ENCODE measurements around the gene C17orf107. TPM values are rescaled to one million over a fixed set of nuclear protein-coding genes. Genes with fewer than 3 reads are reported as not detected.

The C17orf107 gene
- total and polyA plus RNA-seq, 9 of the 15 experiments (the other 6 are each of a cell fraction or from before 2014, with no cell fraction given), result 0.05 to 0.29 (median 0.07) TPM; not detected in 4

DNA sequence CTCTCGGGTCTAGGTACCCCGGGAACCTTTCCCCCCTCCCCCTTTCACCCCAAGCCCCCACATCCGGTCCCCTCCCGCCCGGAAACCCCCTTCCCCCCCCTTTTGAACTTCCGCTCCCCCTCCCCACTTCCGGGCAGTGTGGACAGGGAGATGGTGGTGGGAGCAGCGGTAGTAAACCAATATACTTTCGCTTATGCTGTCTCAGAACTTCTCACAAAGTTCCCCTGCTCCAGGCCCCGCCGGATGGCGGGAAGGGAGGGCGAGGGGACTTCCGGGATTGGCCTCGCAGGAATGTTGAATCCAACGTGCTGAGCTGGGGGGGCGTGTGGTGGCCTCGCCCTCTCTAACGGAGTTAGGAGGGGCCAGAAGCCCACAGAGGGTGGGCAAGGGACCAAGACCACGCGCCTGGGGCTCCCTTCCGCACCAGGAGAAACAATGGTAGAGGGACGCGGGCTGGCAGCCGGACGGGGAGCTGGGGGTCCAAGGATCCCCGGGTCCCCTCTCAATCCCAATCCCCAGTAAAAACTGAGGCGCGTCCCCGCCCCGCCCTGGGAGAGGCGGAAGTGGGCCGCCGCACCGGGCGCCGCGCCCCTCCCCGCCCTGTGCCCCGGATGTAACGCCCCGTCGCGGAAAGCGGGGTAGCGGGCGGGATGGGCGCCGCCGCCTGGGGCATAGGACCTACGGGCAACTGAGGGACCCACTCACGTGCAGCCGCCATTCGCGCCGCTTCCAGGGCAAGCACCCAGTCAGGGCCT lies 48.3 kb downstream of the C17orf107 start (continued):
- 0 out of 2 replicates have a peak, but pooled peaks have one; percentile 12 for TF ChIP-seq EGR1 (conservative IDR thresholded peaks at IDR 0.05)
- TF ChIP-seq ZNF347 (CRISPR knock-in tag; IDR thresholded peaks at IDR 0.05; ENCODE audit: low read depth), result no peak
- TF ChIP-seq NR1H2 (CRISPR knock-in tag; IDR thresholded peaks at IDR 0.05), result no peak
- TF ChIP-seq, protein P1, sequence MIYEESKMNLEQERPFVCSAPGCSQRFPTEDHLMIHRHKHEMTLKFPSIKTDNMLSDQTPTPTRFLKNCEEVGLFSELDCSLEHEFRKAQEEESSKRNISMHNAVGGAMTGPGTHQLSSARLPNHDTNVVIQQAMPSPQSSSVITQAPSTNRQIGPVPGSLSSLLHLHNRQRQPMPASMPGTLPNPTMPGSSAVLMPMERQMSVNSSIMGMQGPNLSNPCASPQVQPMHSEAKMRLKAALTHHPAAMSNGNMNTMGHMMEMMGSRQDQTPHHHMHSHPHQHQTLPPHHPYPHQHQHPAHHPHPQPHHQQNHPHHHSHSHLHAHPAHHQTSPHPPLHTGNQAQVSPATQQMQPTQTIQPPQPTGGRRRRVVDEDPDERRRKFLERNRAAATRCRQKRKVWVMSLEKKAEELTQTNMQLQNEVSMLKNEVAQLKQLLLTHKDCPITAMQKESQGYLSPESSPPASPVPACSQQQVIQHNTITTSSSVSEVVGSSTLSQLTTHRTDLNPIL (CRISPR knock-in tag; IDR thresholded peaks at IDR 0.05), result no peak
- 0 out of 2 replicates have a peak, but pooled peaks have one; percentile 42 for TF ChIP-seq KAT7 (CRISPR knock-in tag; IDR thresholded peaks at IDR 0.05; ENCODE audit: borderline replicate concordance)
- TF ChIP-seq SRSF3 (IDR thresholded peaks at IDR 0.05; ENCODE audit: insufficient read depth, low read length), result 0 out of 2 replicates have a peak, but pooled peaks have one; percentile 65
- TF ChIP-seq KDM1A (IDR thresholded peaks at IDR 0.05), result no peak
- no peak for TF ChIP-seq ZFPM2 (CRISPR knock-in tag; IDR thresholded peaks at IDR 0.05)
- peak; percentile 65 for TF ChIP-seq ETV1 (tag; conservative IDR thresholded peaks at IDR 0.05; ENCODE audit: low read depth)
- no peak for TF ChIP-seq MYBL2 (IDR thresholded peaks at IDR 0.05; ENCODE audit: low read depth)
- TF ChIP-seq MYBL2 (CRISPR knock-in tag; IDR thresholded peaks at IDR 0.05; ENCODE audit: borderline replicate concordance), result no peak
- TF ChIP-seq ZNF354B (CRISPR knock-in tag; IDR thresholded peaks at IDR 0.05), result no peak
- TF ChIP-seq, protein P2, sequence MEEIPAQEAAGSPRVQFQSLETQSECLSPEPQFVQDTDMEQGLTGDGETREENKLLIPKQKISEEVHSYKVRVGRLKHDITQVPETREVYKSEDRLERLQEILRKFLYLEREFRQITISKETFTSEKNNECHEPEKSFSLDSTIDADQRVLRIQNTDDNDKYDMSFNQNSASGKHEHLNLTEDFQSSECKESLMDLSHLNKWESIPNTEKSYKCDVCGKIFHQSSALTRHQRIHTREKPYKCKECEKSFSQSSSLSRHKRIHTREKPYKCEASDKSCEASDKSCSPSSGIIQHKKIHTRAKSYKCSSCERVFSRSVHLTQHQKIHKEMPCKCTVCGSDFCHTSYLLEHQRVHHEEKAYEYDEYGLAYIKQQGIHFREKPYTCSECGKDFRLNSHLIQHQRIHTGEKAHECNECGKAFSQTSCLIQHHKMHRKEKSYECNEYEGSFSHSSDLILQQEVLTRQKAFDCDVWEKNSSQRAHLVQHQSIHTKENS (CRISPR knock-in tag; IDR thresholded peaks at IDR 0.05), result no peak
- TF ChIP-seq, protein P3, sequence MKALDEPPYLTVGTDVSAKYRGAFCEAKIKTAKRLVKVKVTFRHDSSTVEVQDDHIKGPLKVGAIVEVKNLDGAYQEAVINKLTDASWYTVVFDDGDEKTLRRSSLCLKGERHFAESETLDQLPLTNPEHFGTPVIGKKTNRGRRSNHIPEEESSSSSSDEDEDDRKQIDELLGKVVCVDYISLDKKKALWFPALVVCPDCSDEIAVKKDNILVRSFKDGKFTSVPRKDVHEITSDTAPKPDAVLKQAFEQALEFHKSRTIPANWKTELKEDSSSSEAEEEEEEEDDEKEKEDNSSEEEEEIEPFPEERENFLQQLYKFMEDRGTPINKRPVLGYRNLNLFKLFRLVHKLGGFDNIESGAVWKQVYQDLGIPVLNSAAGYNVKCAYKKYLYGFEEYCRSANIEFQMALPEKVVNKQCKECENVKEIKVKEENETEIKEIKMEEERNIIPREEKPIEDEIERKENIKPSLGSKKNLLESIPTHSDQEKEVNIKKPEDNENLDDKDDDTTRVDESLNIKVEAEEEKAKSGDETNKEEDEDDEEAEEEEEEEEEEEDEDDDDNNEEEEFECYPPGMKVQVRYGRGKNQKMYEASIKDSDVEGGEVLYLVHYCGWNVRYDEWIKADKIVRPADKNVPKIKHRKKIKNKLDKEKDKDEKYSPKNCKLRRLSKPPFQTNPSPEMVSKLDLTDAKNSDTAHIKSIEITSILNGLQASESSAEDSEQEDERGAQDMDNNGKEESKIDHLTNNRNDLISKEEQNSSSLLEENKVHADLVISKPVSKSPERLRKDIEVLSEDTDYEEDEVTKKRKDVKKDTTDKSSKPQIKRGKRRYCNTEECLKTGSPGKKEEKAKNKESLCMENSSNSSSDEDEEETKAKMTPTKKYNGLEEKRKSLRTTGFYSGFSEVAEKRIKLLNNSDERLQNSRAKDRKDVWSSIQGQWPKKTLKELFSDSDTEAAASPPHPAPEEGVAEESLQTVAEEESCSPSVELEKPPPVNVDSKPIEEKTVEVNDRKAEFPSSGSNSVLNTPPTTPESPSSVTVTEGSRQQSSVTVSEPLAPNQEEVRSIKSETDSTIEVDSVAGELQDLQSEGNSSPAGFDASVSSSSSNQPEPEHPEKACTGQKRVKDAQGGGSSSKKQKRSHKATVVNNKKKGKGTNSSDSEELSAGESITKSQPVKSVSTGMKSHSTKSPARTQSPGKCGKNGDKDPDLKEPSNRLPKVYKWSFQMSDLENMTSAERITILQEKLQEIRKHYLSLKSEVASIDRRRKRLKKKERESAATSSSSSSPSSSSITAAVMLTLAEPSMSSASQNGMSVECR (CRISPR knock-in tag; IDR thresholded peaks at IDR 0.05), result peak; percentile 70; the same call in 1 of the 2 replicates
- no peak for TF ChIP-seq NR4A1 (CRISPR knock-in tag; IDR thresholded peaks at IDR 0.05)
- TF ChIP-seq NR4A1 (tag; IDR thresholded peaks at IDR 0.05), result no peak
- TF ChIP-seq ETV6 (IDR thresholded peaks at IDR 0.05; ENCODE audit: borderline replicate concordance in 1 of 2, low read depth in 2 of 2, low read length in 1 of 2), result no peak
- no peak for TF ChIP-seq ETV6 (CRISPR knock-in tag; IDR thresholded peaks at IDR 0.05; ENCODE audit: borderline replicate concordance)
- TF ChIP-seq NCOA6 (IDR thresholded peaks at IDR 0.05), result peak; percentile 49; the same call in 1 of the 2 replicates
- TF ChIP-seq ZNF695 (CRISPR knock-in tag; IDR thresholded peaks at IDR 0.05), result no peak
- peak; percentile 71 for TF ChIP-seq CXXC5 (CRISPR knock-in tag; IDR thresholded peaks at IDR 0.05)
- no peak for TF ChIP-seq RAD21 (CRISPR knock-in tag; conservative IDR thresholded peaks at IDR 0.05 in 1 of 2, IDR thresholded peaks at IDR 0.05 in 1 of 2)
